ENCODE results near the gene ZNF410.

- TF ChIP-seq RAD21 (conservative IDR thresholded peaks at IDR 0.05) = no peak
- TF ChIP-seq POLR2AphosphoS5 (IDR thresholded peaks at IDR 0.05) = no peak
- no peak for TF ChIP-seq EZH2 (IDR thresholded peaks at IDR 0.05; ENCODE audit: borderline replicate concordance, insufficient read depth, low read length, poor library complexity, severe bottlenecking)
Observed at GRCh38 chr14:73958591-73958990, 71.9 kb downstream of the ZNF410 start.

Data from neural cell (in vitro differentiated cells).